PC-9 (cell line): ENCODE measurements around the gene TRNT1.

ENCODE experiments used
- EZH2 ChIP-seq: fragments of 200-600 bp; sonication (generic); IDR thresholded peaks from 2 replicates; pipeline ENCODE4 v1.8.0; 2017; ENCODE audit warnings: antibody characterized with exemption, low read depth
- TF ChIP-seq, protein P1 (sequence below): fragments of 200-600 bp; sonication (generic); conservative IDR thresholded peaks from 2 replicates; pipeline ENCODE4 v1.6.1; 2017; ENCODE audit warnings: mixed run types, antibody characterized with exemption, mild to moderate bottlenecking, moderate library complexity

DNA sequence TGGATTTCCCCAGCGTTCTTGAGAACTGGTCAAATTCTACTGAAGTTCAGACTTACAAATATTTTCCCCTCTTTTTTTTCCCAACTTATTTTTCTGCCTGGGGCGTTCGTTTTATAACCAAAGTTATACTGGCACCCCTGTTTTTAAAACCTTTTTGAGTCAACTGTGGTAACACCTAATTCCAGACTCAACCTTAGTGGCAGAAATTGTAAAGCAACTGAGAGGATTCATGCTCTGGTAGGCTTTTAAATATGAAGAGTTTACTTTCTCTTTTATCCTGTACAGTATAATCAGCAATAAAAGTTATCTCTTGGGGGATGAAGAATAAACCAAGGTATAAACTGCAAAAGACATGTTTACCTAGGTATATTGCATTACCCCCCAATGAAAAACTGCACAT is 18.9 kb upstream of the TRNT1 start:
- TF ChIP-seq, protein P1, sequence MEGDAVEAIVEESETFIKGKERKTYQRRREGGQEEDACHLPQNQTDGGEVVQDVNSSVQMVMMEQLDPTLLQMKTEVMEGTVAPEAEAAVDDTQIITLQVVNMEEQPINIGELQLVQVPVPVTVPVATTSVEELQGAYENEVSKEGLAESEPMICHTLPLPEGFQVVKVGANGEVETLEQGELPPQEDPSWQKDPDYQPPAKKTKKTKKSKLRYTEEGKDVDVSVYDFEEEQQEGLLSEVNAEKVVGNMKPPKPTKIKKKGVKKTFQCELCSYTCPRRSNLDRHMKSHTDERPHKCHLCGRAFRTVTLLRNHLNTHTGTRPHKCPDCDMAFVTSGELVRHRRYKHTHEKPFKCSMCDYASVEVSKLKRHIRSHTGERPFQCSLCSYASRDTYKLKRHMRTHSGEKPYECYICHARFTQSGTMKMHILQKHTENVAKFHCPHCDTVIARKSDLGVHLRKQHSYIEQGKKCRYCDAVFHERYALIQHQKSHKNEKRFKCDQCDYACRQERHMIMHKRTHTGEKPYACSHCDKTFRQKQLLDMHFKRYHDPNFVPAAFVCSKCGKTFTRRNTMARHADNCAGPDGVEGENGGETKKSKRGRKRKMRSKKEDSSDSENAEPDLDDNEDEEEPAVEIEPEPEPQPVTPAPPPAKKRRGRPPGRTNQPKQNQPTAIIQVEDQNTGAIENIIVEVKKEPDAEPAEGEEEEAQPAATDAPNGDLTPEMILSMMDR, result no peak
- no peak for TF ChIP-seq EZH2
